OCI-LY7 (cell line): ENCODE measurements around the gene TULP4. TPM values are rescaled to one million over a fixed set of nuclear protein-coding genes. Genes with fewer than 3 reads are reported as not detected.

Source experiments
- BruUV-seq: library from RNA; stranded (reverse); fragments of 400-500 nt; replicated peaks from 2 replicates; lab custom pipeline; 2021; lab: Mats Ljungman, UMichigan
- CTCF ChIA-PET: fragments of 300-600 bp; sonication (Branson Sonifier 250); formaldehyde crosslinking; loops from one replicate; lab custom pipeline; 2022; ENCODE audit warnings: antibody characterized with exemption; ENCODE audit not compliant: unreplicated experiment; lab: Charles Lee
- POLR2A ChIA-PET: fragments of 300-600 bp; sonication (Branson Sonifier 250); formaldehyde crosslinking; loops from one replicate; lab custom pipeline; 2022; ENCODE audit warnings: antibody characterized with exemption; lab: Charles Lee
- DNase-seq: peaks from one replicate; pipeline ENCODE4 v3.0.0-alpha.2; 2015; ENCODE audit warnings: low spot score
- H2AFZ ChIP-seq: fragments of 200-600 bp; sonication (generic), shearing (Covaris generic); 2 replicates; pipeline ENCODE4 v1.6.1; 2014; ENCODE audit warnings: mild to moderate bottlenecking, antibody characterized with exemption, low read length, moderate library complexity
- H3K27ac ChIP-seq: fragments of 200-600 bp; sonication (generic); 2 replicates; pipeline ENCODE4 v1.5.1; 2014; ENCODE audit warnings: mixed run types, low read depth, mild to moderate bottlenecking, moderate library complexity, low read length, inconsistent platforms; ENCODE audit not compliant: poor library complexity, severe bottlenecking
- H3K36me3 ChIP-seq: fragments of 200-600 bp; sonication (generic); 2 replicates; pipeline ENCODE4 v1.6.1; 2014; ENCODE audit warnings: mild to moderate bottlenecking, antibody characterized with exemption, low read length, moderate library complexity, mixed read lengths; ENCODE audit not compliant: insufficient read depth
- H3K4me1 ChIP-seq: fragments of 200-600 bp; sonication (generic); 2 replicates; pipeline ENCODE4 v1.5.1; 2014; ENCODE audit warnings: mild to moderate bottlenecking, low read length; ENCODE audit not compliant: insufficient read depth, poor library complexity, severe bottlenecking
- H3K4me2 ChIP-seq: fragments of 200-600 bp; sonication (generic); 2 replicates; pipeline ENCODE4 v1.6.1; 2014; ENCODE audit warnings: mild to moderate bottlenecking, low read length
- H3K4me3 ChIP-seq: fragments of 200-600 bp; sonication (generic); 2 replicates; pipeline ENCODE4 v1.5.1; 2014; ENCODE audit warnings: mild to moderate bottlenecking, low read depth, low read length; ENCODE audit not compliant: poor library complexity, severe bottlenecking
- H3K79me2 ChIP-seq: fragments of 200-600 bp; sonication (generic); 2 replicates; pipeline ENCODE4 v1.6.1; 2016; ENCODE audit warnings: low read depth, mild to moderate bottlenecking, low read length, moderate library complexity, mixed read lengths; ENCODE audit not compliant: insufficient read depth
- H3K9me2 ChIP-seq: fragments of 200-600 bp; sonication (generic); 2 replicates; pipeline ENCODE4 v1.6.1; 2016; ENCODE audit warnings: mild to moderate bottlenecking, low read length, mixed read lengths; ENCODE audit not compliant: insufficient read depth
- H3K9me3 ChIP-seq: fragments of 200-600 bp; sonication (generic); 2 replicates; pipeline ENCODE4 v1.6.1; 2014; ENCODE audit warnings: mild to moderate bottlenecking, mixed run types, low read length, mixed read lengths
- H4K20me1 ChIP-seq: fragments of 200-600 bp; sonication (generic); 2 replicates; pipeline ENCODE4 v1.6.1; 2014; ENCODE audit warnings: mild to moderate bottlenecking, antibody characterized with exemption, low read length, moderate library complexity, mixed read lengths; ENCODE audit not compliant: insufficient read depth
- CTCF ChIP-seq: fragments of 200-600 bp; sonication (generic); conservative IDR thresholded peaks from 2 replicates; pipeline ENCODE4 v1.5.1; 2014; ENCODE audit warnings: mild to moderate bottlenecking, antibody characterized with exemption, low read length, moderate library complexity, mixed read lengths
- EZH2phosphoT487 ChIP-seq: fragments of 200-600 bp; sonication (generic); IDR thresholded peaks from 2 replicates; pipeline ENCODE4 v1.6.1; 2018; ENCODE audit warnings: low read depth, borderline replicate concordance, mild to moderate bottlenecking, mixed run types, antibody characterized with exemption, low read length, moderate library complexity, mixed read lengths
- intact Hi-C: fragments of 100-400 bp; cut with micrococcal nuclease; formaldehyde crosslinking; loops from one replicate; pipeline ENCODE4 v1.10.0; 2022; ENCODE audit not compliant: unreplicated experiment
- total RNA-seq, 2 experiments: library from RNA; depleted of rRNA in 1 of 2; stranded (reverse); fragments of >200 nt in 1 of 2; shearing (Covaris generic) in 1 of 2; gene quantifications; 2 replicates each; pipeline ENCODE4 v1.2.3, GENCODE V29; 2014 to 2022

The TULP4 gene
- total RNA-seq, 2 experiments from 2014 or later: 62.1 to 64.8 TPM

- H3K9me3 ChIP-seq: no peaks in the 10 kb centered on the region
- no peaks in the 10 kb centered on the region for H4K20me1 ChIP-seq
- no peaks in the 10 kb centered on the region for H3K9me2 ChIP-seq
- H3K4me1 ChIP-seq: no peaks in the 10 kb centered on the region
- ChIA-PET POLR2A (interaction anchor here (0.7 kb wide), 1 partner anchor 730 kb away, joined by 3 read pairs; no protein-coding TSS in a partner anchor), CTCF (no interaction called here)
- H3K4me3 ChIP-seq: no peak overlapping the region
- no TSS peak for BruUV-seq
- TF ChIP-seq CTCF (no peak), EZH2phosphoT487 (no peak)
- intact Hi-C loops: no loop called here
- H3K79me2 ChIP-seq: no peaks in the 10 kb centered on the region
- no peak for DNase-seq
- no peak overlapping the region for H3K4me2 ChIP-seq
- H3K27ac ChIP-seq: no peak overlapping the region
- no peaks in the 10 kb centered on the region; the same call in none of the 2 replicates for H3K36me3 ChIP-seq
- H2AFZ ChIP-seq: no peak overlapping the region
Observed at GRCh38 chr6:158304254-158304653, 8.0 kb upstream of the TULP4 start.

GRCh38 chr6:158309814-158310213, 2.5 kb upstream of the TULP4 start:
- no peaks in the 10 kb centered on the region for H4K20me1 ChIP-seq
- H3K4me2 ChIP-seq: no peak overlapping the region
- no peak overlapping the region for H2AFZ ChIP-seq
- no peaks in the 10 kb centered on the region for H3K9me2 ChIP-seq
- H3K9me3 ChIP-seq: no peaks in the 10 kb centered on the region
- intact Hi-C loops: no loop called here
- no peak overlapping the region for H3K27ac ChIP-seq
- TF ChIP-seq EZH2phosphoT487 (no peak), CTCF (no peak)
- H3K4me1 ChIP-seq: no peaks in the 10 kb centered on the region
- H3K4me3 ChIP-seq: no peak overlapping the region
- BruUV-seq: no TSS peak
- DNase-seq: no peak
- H3K79me2 ChIP-seq: no peaks in the 10 kb centered on the region
- ChIA-PET CTCF (no interaction called here), POLR2A (no interaction called here)
- H3K36me3 ChIP-seq: peaks cover 39% of the 10 kb centered on the region

GRCh38 chr6:158311193-158311592, 1.1 kb upstream of the TULP4 start:
- H3K9me3 ChIP-seq: no peaks in the 10 kb centered on the region
- no peak overlapping the region for H3K27ac ChIP-seq
- BruUV-seq: no TSS peak
- H2AFZ ChIP-seq: no peak overlapping the region
- ChIA-PET POLR2A (no interaction called here), CTCF (no interaction called here)
- DNase-seq: no peak
- no peaks in the 10 kb centered on the region for H3K4me1 ChIP-seq
- H3K79me2 ChIP-seq: no peaks in the 10 kb centered on the region
- no peak overlapping the region for H3K4me3 ChIP-seq
- intact Hi-C loops: no loop called here
- TF ChIP-seq CTCF (no peak), EZH2phosphoT487 (no peak)
- peaks cover 52% of the 10 kb centered on the region for H3K36me3 ChIP-seq
- H3K9me2 ChIP-seq: no peaks in the 10 kb centered on the region
- no peak overlapping the region for H3K4me2 ChIP-seq
- no peaks in the 10 kb centered on the region for H4K20me1 ChIP-seq
